ENCODE results near the gene RASL10A. TPM values are rescaled to one million over a fixed set of nuclear protein-coding genes. Genes with fewer than 3 reads are reported as not detected.

Gene RASL10A
- total RNA-seq, 1 experiment from 2014 or later, result not detected

DNA sequence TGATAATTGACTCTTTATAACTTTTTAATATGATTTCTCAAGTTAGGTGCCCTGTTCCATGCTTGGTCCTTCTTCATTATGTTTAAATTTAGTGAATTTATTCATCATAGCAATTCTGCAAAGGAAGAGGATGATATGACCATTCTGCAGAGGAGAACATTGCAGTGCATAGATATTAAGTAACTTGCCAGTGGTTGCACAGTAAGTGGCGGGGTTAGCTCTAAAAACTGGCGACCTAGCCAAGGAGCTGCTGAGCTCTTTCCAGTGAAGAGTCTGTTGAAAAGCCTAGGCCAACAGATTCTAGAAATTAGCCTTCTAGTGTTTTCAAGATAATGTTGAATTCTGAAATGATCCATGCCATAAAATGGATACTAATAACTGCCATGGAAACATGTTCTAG, 42.9 kb downstream of the RASL10A start:
- DNase-seq (ENCODE audit: extremely low read depth, low read depth), result no peak

DNA sequence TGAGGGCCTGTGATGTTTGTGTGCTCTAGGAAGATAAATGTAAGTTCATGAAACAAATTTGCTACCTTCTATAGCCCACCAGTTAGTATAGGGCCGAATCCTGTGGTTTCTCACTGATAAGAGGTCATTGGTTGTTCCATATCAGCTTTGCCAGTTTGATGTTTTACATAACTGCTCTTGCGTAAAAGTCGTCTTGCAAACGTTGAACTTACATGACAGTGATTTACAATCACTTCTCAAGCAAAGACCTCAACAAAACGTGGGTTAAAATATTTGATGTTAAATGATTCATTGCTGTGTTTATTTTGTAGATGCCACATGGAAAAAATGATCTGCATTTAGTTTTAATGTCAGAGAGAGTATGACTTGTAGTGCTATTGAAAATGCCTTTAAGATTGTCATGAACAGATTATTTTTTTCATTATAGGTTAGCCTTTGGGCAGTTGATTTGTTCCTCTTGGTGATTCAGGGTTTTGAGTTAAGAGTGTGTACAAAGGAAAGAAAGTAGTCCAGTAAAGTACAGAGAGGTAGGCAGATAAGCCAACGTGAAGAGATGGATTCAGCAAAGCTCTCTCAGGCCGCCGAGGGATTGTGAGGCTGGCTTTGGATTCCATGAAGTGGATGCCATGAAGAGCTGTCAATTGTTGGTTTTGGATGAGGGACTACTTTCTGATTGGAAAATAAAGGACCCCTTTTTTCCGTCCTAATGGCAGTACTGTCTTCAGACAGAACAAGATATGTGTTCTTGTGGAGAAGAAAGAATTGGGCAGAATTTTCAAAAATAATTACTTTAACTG, 44.8 kb downstream of the RASL10A start:
- DNase-seq (ENCODE audit: extremely low read depth, low read depth), result no peak

- no peak for DNase-seq (ENCODE audit: extremely low read depth, low read depth)
Measured at GRCh38 chr22:29269731-29270474, 45.6 kb downstream of the RASL10A start.

- DNase-seq (ENCODE audit: extremely low read depth, low read depth), result no peak
Measured at GRCh38 chr22:29269230-29269604, 46.3 kb downstream of the RASL10A start.

GRCh38 chr22:29268511-29269229, 46.8 kb downstream of the RASL10A start:
- no peak for DNase-seq (ENCODE audit: extremely low read depth, low read depth)

DNA sequence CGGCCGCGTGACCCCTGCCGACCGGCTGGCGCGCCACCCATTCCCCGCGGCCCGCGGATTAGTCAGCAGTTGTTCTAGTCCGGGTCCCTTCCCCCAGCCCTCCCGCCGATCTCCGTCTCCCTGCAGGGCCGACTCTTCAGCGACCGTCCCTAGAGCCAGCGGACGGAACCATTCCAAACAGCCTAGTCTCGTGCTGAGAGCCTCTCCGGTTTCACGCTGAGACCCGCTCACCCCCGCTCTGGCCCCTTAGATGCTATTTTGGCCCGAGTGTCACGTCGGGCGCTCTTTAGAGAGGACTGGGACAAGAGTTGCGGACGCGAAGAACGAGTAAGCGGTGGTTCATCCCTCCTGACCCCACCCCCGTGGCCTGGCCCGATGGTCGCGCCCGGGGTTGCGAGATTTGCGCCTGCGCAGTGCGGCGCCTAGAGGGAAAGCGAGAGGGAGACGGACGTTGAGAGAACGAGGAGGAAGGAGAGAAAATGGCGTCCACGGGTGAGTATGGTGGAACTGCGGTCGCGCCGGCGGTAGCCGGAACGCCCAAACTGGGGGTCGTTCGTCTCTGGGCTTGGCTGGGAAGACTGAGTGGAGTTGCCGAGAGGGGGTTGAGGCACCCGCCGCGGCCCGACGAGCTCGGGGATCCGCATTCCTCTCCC, 47.5 kb downstream of the RASL10A start, which contains the start of the genes EWSR1 and RHBDD3:
TSS of gene EWSR1 (plus strand) at position 411 of the 653 bp plus-strand sequence. CDS start at position 480, 69 bp downstream.
TSS of gene RHBDD3 (minus strand) at position 124 of the 653 bp plus-strand sequence. CDS start 2,355 bp downstream, outside the sequence.
- DNase-seq (ENCODE audit: extremely low read depth, low read depth), result peak; percentile 91

GRCh38 chr22:29267462-29267857, 48.0 kb downstream of the RASL10A start:
- DNase-seq (ENCODE audit: extremely low read depth, low read depth), result no peak

DNA sequence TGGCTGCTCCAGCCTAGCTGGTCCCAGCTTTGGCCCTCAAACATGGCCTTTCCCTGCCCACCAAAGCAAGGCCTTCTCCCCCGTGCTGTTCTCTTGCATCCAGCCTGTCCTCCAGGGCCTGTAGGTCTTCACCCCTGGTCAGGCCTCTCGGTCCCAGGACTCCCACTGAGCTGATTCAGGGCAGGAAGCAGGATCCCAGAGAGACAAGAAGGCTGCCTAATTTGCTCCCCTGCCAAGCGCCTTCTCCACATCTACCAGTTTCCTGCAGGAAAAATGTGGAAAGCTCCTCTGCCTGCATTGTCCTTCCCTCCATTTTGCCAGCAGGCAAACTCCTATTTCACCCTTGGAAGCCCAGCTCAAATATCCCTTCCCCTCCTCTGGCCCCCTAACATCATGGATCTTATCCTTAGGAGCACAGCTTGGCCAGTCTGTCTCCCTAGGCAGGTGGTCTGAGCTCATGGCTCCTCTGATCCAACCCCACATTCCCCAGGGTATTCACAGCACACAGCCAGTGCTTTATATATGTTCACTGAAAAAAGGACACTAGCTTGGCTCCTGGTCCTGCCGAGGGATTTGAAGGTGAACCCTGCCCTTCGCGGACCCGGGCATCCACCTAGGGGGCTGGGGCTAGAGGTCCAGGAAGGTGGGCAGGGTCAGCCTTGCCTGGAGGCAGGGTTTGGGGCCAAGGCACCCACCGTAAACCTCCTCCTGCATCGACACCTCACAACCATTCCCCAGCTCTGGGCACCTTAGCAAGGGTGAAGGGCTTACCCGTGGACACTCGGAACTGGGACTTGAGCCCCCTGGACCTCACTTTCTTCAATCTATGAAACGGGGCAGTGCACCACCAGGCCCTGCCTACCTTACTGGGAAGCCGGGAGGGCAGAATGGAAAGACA, 48.7 kb downstream of the RASL10A start:
- no peak for DNase-seq (ENCODE audit: extremely low read depth, low read depth)

GRCh38 chr22:29265929-29266328, 49.6 kb downstream of the RASL10A start:
- DNase-seq (ENCODE audit: extremely low read depth, low read depth), result no peak

DNA sequence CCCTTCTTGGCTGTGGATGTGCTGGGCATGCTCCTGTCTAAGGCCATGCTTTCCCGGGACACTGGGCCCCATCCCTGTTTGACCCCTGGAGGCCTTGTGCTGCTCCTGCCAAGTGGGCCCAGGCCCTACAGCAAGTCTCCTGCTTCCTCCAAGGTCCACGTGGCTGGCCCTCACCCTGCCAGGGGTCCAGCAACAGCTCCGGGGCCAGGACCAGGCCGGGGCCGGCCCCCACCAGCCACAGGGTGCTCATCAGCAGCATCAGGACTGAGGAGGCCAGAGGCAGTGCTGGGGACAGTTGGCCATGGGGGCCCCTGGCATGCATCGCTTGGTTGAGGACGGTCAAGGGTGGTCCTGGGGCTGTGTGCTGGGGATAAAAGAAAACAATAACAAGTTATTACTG, 50.2 kb downstream of the RASL10A start:
- DNase-seq (ENCODE audit: extremely low read depth, low read depth), result no peak

DNA sequence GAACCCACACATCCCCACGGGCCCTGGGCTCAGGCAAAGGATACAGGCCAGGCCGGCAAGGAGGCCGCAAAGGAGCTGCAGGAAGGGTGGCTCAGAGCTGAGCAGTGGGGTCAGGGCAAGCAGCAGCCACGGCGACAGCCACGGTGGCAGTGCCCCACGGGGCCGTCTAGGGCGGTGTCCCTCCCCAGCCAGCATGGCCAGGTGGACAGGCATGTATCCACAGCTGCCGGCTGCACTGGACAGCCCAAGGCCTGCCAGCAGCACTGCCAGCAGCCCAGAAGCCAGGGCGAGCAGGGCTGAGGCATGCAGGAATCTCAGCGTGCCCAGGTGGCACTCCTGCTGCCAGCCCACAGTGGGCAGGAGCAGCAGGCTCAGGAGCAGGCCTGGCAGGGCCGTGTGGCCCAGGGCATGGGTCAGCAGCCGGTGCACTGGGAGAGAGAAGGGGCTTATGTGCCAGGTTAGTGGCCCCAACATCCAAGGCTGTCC, 51.7 kb downstream of the RASL10A start:
- no peak for DNase-seq (ENCODE audit: extremely low read depth, low read depth)

Small RNA genes lying within 50 kb of the gene (small RNA-seq; reads per million reads assigned to genes)
- gene MIR3653, result 0 reads per million in 2 experiments

Other genes starting within 250 kb of the RASL10A start
- 1.5 and 1.6 TPM in 2 replicates for gene KREMEN1, start 242.7 kb downstream of the RASL10A start, total RNA-seq (2014; rRNA removed; shearing (Covaris generic))
- 0.07 TPM in 1 of 2 replicates, not detected in the other for gene EMID1, start 109.8 kb downstream of the RASL10A start, total RNA-seq (2014; rRNA removed; shearing (Covaris generic))
- 21.3 and 21.6 TPM in 2 replicates for gene RHBDD3, start 47.7 kb downstream of the RASL10A start, total RNA-seq (2014; rRNA removed; shearing (Covaris generic))
- gene EWSR1, start 47.4 kb downstream of the RASL10A start, total RNA-seq (2014; rRNA removed; shearing (Covaris generic)), result 150 and 176 TPM in 2 replicates
- gene GAS2L1, start 9.0 kb downstream of the RASL10A start, total RNA-seq (2014; rRNA removed; shearing (Covaris generic)), result 10.2 and 11.4 TPM in 2 replicates
- 28.6 TPM in 2 replicates for gene AP1B1, start 72.9 kb upstream of the RASL10A start, total RNA-seq (2014; rRNA removed; shearing (Covaris generic))
- not detected in 2 replicates for gene RFPL1, start 122.9 kb upstream of the RASL10A start, total RNA-seq (2014; rRNA removed; shearing (Covaris generic))
- gene NEFH, start 164.5 kb upstream of the RASL10A start, total RNA-seq (2014; rRNA removed; shearing (Covaris generic)), result 0.02 TPM in 1 of 2 replicates, not detected in the other
- 52.5 and 55.2 TPM in 2 replicates for gene THOC5, start 238.1 kb upstream of the RASL10A start, total RNA-seq (2014; rRNA removed; shearing (Covaris generic))